Trophoblast cell (in vitro differentiated cells and primary cell): ENCODE results near the gene PRKCB.
A peak's percentile ranks its signal among the peaks of the same experiment; 100 is the strongest.

Source experiments
- DNase-seq, 2 donors: peaks; one replicate each; pipeline ENCODE4 v3.0.0-alpha.2; 2016
- H2AFZ ChIP-seq: 2 replicates; pipeline ENCODE4 v1.6.1; 2013; ENCODE audit warnings: low read length, moderate library complexity, mild to moderate bottlenecking; ENCODE audit not compliant: insufficient read depth, poor library complexity
- H2AK5ac ChIP-seq: 2 replicates; pipeline ENCODE4 v1.6.1; 2013; ENCODE audit warnings: mild to moderate bottlenecking, low read length
- H2BK120ac ChIP-seq: 2 replicates; pipeline ENCODE4 v1.6.1; 2013; ENCODE audit warnings: low read length, mild to moderate bottlenecking, moderate library complexity; ENCODE audit not compliant: insufficient read depth, poor library complexity
- H2BK12ac ChIP-seq: 2 replicates; pipeline ENCODE4 v1.6.1; 2013; ENCODE audit warnings: mild to moderate bottlenecking, low read length, moderate library complexity
- H2BK5ac ChIP-seq: 2 replicates; pipeline ENCODE4 v1.6.1; 2013; ENCODE audit warnings: low read length, low read depth, moderate library complexity, mild to moderate bottlenecking; ENCODE audit not compliant: poor library complexity
- H3K14ac ChIP-seq: 2 replicates; pipeline ENCODE4 v1.6.1; 2013; ENCODE audit warnings: mild to moderate bottlenecking, low read length
- H3K18ac ChIP-seq: 2 replicates; pipeline ENCODE4 v1.6.1; 2013; ENCODE audit warnings: mild to moderate bottlenecking, low read length
- H3K23ac ChIP-seq: 2 replicates; pipeline ENCODE4 v1.6.1; 2013; ENCODE audit warnings: low read length
- H3K27ac ChIP-seq: 2 replicates; pipeline ENCODE4 v1.5.1; 2013; ENCODE audit warnings: low read depth, mild to moderate bottlenecking, inconsistent platforms, low read length, moderate library complexity
- H3K27me3 ChIP-seq: 2 replicates; pipeline ENCODE4 v1.6.1; 2013; ENCODE audit warnings: inconsistent platforms, mild to moderate bottlenecking, low read length, moderate library complexity; ENCODE audit not compliant: insufficient read depth
- H3K36me3 ChIP-seq, 2 experiments: 1 replicate in 1 of 2; 2 replicates in 1 of 2; pipeline ENCODE4 v1.6.1; 2013; ENCODE audit warnings: low read length in 2 of 2, mild to moderate bottlenecking in 2 of 2, moderate library complexity in 1 of 2; ENCODE audit not compliant: insufficient read depth in 2 of 2, control insufficient read depth in 1 of 2
- H3K4ac ChIP-seq: 2 replicates; pipeline ENCODE4 v1.6.1; 2013; ENCODE audit warnings: low read depth, mild to moderate bottlenecking, low read length, moderate library complexity
- H3K4me1 ChIP-seq, 2 experiments: 1 replicate in 1 of 2; 2 replicates in 1 of 2; pipeline ENCODE4 v1.6.1; 2013; ENCODE audit warnings: low read length in 2 of 2, mild to moderate bottlenecking in 2 of 2, moderate library complexity in 1 of 2; ENCODE audit not compliant: insufficient read depth in 2 of 2, control insufficient read depth in 1 of 2
- H3K4me2 ChIP-seq: 2 replicates; pipeline ENCODE4 v1.6.1; 2013; ENCODE audit warnings: inconsistent platforms, mild to moderate bottlenecking, low read length, moderate library complexity
- H3K4me3 ChIP-seq: 2 replicates; pipeline ENCODE4 v1.5.1; 2013; ENCODE audit warnings: mild to moderate bottlenecking, low read depth, low read length, inconsistent platforms
- H3K79me1 ChIP-seq: one replicate; pipeline ENCODE4 v1.6.1; 2013; ENCODE audit warnings: low read length
- H3K79me2 ChIP-seq: 2 replicates; pipeline ENCODE4 v1.6.1; 2013; ENCODE audit warnings: low read length, mild to moderate bottlenecking; ENCODE audit not compliant: control insufficient read depth, insufficient read depth, poor library complexity
- H3K9ac ChIP-seq: 2 replicates; pipeline ENCODE4 v1.6.1; 2013; ENCODE audit warnings: mild to moderate bottlenecking, low read length
- H3K9me3 ChIP-seq: 2 replicates; pipeline ENCODE4 v1.6.1; 2013; ENCODE audit warnings: low read depth, mild to moderate bottlenecking, control low read depth, inconsistent platforms, low read length; ENCODE audit not compliant: insufficient read depth
- H4K12ac ChIP-seq: 2 replicates; pipeline ENCODE4 v1.6.1; 2013; ENCODE audit warnings: low read depth, mild to moderate bottlenecking, low read length, moderate library complexity
- H4K8ac ChIP-seq: 2 replicates; pipeline ENCODE4 v1.6.1; 2013; ENCODE audit warnings: low read depth, mild to moderate bottlenecking, low read length, moderate library complexity
- H4K91ac ChIP-seq: one replicate; pipeline ENCODE4 v1.6.1; 2013; ENCODE audit warnings: low read depth, mild to moderate bottlenecking, low read length, moderate library complexity
- WGBS: extraction: QIAGEN DNeasy Blood & Tissue Kit; methylation state at CpG from one replicate; pipeline ENCODE4 v1.1.7; 2013; ENCODE audit warnings: missing lambda C conversion rate; ENCODE audit not compliant: insufficient read length, insufficient coverage; ENCODE audit errors: extremely low coverage; 5-methylcytosine and 5-hydroxymethylcytosine counted together

PRKCB gene

DNA sequence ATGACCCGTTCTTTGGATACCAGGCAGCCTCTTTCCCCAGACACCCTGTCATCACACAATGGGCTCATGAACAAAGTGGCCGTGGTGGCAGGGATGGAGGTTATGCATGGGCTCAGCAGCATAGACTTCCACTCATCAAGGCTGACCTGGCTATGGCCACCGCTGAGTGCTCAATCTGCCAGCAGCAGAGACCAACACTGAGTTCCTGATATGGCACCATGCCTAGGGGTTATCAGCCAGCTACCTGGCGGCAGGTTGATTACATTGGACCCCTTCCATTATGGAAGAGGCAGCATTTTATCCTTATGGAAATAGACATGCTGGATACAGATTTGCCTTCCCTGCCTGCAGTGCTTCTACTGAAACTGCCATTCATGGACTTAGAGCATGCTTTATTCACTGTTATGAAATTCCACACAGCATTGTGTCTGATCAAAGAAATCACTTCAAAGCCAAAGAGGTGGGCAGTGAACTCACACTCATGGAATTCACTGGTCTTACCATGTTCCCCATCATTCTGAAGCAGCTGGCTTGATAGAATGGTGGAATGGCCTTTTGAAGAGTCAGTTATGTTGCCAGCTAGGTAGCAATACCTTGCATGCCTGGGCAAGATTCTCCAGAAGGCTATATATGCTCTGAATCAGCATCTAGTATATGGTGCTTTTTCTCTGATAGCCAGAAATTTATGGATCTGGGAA is 160.6 kb downstream of the PRKCB start:
- Histone ChIP-seq H3K9ac (no peak overlapping the region), H3K23ac (no peak overlapping the region), H2BK120ac (no peak overlapping the region), H3K79me1 (no peaks in the 10 kb centered on the region), H4K91ac (no peak overlapping the region), H3K27ac (no peak overlapping the region), H3K9me3 (no peaks in the 10 kb centered on the region), H3K18ac (no peak overlapping the region), H3K79me2 (no peaks in the 10 kb centered on the region), H3K4me3 (no peak overlapping the region), H3K36me3 (no peaks in the 10 kb centered on the region), H4K8ac (no peak overlapping the region), H4K12ac (no peak overlapping the region), H2BK12ac (no peak overlapping the region), H3K4me1 (no peaks in the 10 kb centered on the region), H3K14ac (no peak overlapping the region), H2AFZ (no peak overlapping the region), H2BK5ac (no peak overlapping the region), H2AK5ac (no peak overlapping the region), H3K4me2 (no peak overlapping the region), H3K27me3 (no peaks in the 10 kb centered on the region), H3K4ac (no peak overlapping the region)
- DNase-seq = no peak
- no CpG with 5 or more reads among the region's 4 CpGs for WGBS

DNA sequence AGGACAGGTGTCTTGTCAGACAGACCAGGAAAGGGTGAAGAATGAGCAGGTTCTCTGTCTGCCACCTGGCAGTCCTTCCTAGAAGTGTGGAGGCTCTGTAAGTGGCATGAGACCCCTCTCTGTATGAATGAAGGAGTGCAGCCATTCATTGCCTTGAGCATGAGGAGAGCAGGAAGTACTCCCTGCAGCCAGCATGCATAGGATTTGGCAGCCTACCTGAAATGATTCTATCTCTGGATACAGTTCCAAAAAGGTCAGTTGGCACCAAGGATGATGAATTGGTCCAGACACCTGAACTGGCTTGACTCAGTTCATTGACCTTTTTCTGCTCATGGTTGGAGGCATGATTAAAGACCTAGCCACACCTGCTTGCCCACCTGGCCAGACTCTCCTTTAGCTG is 163.0 kb downstream of the PRKCB start:
- no peak overlapping the region for H3K14ac ChIP-seq

DNA sequence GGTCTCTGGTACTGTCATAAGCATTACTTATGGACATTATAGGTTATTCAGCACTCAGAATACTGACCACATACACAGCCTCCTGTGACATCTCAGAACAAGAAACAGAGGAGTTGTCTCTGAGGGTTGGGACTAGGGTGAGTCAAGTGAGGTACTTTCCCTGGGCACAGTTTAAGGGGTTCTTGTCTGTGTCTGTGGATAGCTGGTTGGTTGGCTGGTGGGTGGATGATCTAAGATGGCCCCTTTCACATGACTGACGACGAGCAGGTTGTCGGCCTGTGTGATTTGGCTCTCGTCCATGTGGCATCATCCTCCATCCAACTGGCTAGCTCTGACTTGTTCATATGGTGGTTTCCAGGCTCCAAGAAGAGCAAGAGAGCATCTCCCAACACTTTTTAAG is 163.9 kb downstream of the PRKCB start:
- Histone ChIP-seq H3K4me1 (no peaks in the 10 kb centered on the region), H4K12ac (no peak overlapping the region)
- WGBS = no CpG with 5 or more reads among the region's 4 CpGs

More for the DNA sequence above, 163.0 kb downstream of the PRKCB start:
- no peak overlapping the region for H2BK5ac ChIP-seq
- DNase-seq = no peak
- H3K27ac ChIP-seq = no peak overlapping the region
- no peak overlapping the region for H3K4me3 ChIP-seq
- no peak overlapping the region for H4K12ac ChIP-seq
- no peak overlapping the region for H3K9ac ChIP-seq
- no peaks in the 10 kb centered on the region for H3K79me2 ChIP-seq
- H2AK5ac ChIP-seq = no peak overlapping the region
- no peak overlapping the region for H3K23ac ChIP-seq
- no peaks in the 10 kb centered on the region for H3K4me1 ChIP-seq
- H3K36me3 ChIP-seq = no peaks in the 10 kb centered on the region
- H3K4me2 ChIP-seq = no peak overlapping the region
- no peak overlapping the region for H2BK120ac ChIP-seq
- no peaks in the 10 kb centered on the region for H3K27me3 ChIP-seq
- H2AFZ ChIP-seq = no peak overlapping the region
- H3K79me1 ChIP-seq = no peaks in the 10 kb centered on the region
- no peak overlapping the region for H2BK12ac ChIP-seq
- H3K18ac ChIP-seq = no peak overlapping the region
- H4K91ac ChIP-seq = no peak overlapping the region
- no peak overlapping the region for H3K4ac ChIP-seq
- no peak overlapping the region for H4K8ac ChIP-seq
- no peaks in the 10 kb centered on the region for H3K9me3 ChIP-seq

DNA sequence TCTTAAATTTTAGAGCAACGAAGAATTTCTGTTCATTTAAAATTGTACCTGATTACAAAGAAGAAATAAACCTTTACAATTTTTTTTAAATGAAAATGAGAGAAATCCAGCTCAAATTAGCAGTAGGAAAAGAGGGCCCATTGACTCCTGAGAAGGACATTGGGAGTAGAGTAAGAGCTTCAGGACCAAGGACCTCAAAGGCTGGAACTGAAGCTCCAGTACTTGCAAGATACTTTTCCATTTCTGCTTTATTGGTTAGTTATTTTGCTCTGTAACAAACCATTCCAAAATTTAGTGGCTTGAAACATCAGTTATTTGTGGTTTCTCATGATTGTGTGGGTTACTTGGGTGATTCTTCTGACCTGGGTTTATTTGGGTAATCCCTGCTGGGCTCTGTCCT is 165.9 kb downstream of the PRKCB start:
- Histone ChIP-seq H3K79me2 (no peaks in the 10 kb centered on the region), H3K23ac (no peak overlapping the region), H4K12ac (no peak overlapping the region), H3K79me1 (no peaks in the 10 kb centered on the region), H3K18ac (no peak overlapping the region), H3K4me1 (no peaks in the 10 kb centered on the region), H3K9ac (no peak overlapping the region), H3K9me3 (no peaks in the 10 kb centered on the region), H3K27ac (no peak overlapping the region), H4K91ac (no peak overlapping the region), H3K4ac (no peak overlapping the region), H3K36me3 (no peaks in the 10 kb centered on the region), H3K4me3 (no peak overlapping the region), H2BK12ac (no peak overlapping the region), H2BK5ac (no peak overlapping the region), H3K27me3 (no peaks in the 10 kb centered on the region), H4K8ac (no peak overlapping the region), H2AFZ (no peak overlapping the region), H3K14ac (no peak overlapping the region), H2AK5ac (no peak overlapping the region), H2BK120ac (no peak overlapping the region), H3K4me2 (no peak overlapping the region)
- DNase-seq = no peak
- WGBS = no CpG with 5 or more reads among the region's 1 CpG

More for the DNA sequence above, 163.9 kb downstream of the PRKCB start:
- Histone ChIP-seq H3K9me3 (no peaks in the 10 kb centered on the region), H3K23ac (peak overlapping the region; percentile 62), H3K4ac (no peak overlapping the region), H2BK5ac (no peak overlapping the region), H3K79me1 (no peaks in the 10 kb centered on the region), H3K79me2 (no peaks in the 10 kb centered on the region), H4K8ac (no peak overlapping the region), H2BK12ac (no peak overlapping the region), H3K27ac (no peak overlapping the region), H2AFZ (no peak overlapping the region), H2BK120ac (no peak overlapping the region), H3K18ac (no peak overlapping the region), H3K36me3 (no peaks in the 10 kb centered on the region), H3K4me2 (no peak overlapping the region), H3K4me3 (no peak overlapping the region), H3K27me3 (no peaks in the 10 kb centered on the region), H3K14ac (no peak overlapping the region), H3K9ac (no peak overlapping the region), H4K91ac (no peak overlapping the region), H2AK5ac (no peak overlapping the region)
- no peak for DNase-seq
